ENCODE results near the gene GPR153.
"Not testable (repeated sequence)": the region's sequence is repeated elsewhere in the genome, so short reads cannot be mapped to it uniquely, and the experiment has no call there.

The GPR153 gene

DNA sequence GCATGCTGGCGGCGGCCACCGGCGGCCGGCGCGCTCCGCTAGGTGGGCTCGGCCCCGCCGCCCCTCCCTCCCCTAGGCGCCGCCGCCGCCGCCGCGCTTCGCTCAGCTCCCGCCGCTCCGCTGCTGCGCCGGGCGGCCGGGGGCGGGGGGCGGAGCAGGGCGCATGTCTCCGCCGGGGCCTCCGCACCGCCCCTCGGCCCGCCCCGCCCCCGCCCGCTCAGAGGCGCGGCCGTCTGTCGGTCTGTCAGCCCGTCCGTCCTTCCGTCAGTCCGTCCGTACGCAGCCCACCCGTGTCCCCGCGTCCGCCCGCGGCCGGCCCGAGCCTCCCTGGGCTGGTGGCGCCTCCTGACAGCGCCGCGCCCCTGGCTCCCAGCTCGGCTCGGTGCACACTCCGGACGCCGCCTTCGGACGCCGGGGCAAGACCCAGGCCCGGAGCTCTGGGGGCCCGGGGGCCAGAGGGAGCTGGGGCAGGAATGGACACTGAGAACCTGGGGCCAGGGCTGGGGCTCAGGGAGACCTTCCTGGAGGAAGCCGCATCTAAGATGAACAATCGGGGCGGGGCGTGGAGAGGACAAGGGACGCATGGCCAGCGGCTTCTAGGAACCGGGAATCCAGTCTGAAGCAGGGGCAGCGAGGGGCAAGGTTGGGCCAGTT lies at the start of gene GPR153:
Gene GPR153 (minus strand): TSS at position 138 of the 654 bp plus-strand sequence. CDS start 6,193 bp downstream, outside the sequence.
- DNase-seq = no peak

DNA sequence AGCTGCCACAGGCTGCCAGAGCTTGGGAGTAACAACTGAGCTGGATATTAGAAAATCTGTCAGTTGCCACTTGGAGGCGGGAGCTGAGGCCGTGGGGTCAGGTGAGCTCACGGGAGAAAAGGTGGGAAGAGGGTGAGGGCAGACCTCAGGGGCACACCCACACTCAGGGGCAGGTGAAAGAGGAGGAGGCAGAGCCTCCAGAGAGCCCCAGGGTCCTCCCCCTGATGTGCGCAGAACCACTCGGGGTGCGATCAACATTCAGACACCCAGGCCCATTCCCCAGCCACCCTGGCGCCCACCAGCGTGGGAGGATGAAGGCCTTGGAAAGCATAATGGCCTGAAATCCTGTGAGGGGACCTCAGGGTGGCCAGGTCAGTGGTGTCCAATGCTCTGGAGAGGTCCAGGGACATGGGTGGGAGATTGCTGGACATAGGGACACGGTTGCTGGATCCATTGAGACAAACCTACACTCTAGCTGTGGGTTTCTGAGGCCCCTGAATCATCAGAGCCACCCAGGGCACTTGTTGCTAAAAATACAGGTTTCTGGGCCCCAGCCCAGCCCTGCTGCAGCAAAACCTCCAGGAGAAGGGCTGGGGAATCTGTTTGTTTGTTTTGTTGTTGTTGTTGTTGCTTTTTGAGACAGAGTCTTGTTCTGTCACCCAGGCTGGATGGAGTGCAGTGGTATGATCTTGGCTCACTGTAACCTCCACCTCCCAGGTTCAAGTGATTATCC lies 49.4 kb upstream of the GPR153 start:
- DNase-seq = no peak

DNA sequence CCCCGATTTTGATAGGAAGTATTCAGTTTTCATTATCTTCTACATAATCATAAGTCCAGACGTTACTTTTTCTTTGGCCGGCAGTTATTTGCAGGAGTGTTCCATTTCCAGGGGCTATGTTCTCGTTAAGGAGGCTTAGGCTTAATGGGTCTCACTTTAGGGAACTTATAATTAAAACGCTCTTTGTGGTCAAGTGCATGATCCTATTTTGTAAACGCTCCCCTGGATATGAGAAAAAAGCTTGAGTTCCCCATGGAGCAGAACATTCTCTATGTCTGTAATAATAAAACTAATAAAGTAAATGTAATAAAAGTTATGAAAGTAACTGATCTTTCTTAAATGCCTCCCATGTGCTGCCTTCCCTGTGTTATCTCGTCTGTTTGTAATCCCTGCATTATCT lies 48.7 kb upstream of the GPR153 start:
- DNase-seq = no peak

DNA sequence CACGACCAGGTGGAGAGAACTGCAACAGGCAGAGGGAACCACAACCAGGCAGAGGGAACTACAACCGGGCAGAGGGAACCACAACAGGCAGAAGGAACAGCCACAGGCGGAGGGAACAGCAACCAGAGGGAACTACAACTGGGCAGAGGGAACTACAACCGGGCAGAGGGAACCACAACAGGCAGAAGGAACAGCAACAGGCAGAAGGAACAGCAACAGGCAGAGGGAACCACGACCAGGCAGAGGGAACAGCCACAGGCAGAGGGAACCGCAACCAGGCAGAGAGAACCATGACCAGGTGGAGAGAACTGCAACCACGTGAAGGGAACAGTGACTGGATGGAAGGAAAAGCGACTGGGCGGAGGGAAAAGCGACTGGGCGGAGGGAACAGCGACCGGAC lies 47.6 kb upstream of the GPR153 start:
- DNase-seq = no peak

DNA sequence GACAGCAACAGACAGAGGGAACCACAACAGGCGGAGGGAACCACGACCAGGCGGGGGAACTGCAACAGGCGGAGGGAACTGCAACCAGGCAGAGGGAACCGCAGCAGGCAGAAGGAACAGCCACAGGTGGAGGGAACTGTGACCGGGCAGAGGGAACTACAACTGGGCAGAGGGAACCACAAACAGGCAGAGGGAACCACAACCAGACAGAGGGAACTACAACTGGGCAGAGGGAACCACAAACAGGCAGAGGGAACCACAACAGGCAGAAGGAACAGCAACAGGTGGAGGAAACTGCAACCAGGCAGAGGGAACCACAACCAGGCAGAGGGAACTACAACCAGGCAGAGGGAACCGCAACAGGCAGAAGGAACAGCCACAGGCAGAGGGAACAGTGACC lies 46.8 kb upstream of the GPR153 start:
- not testable (repeated sequence) for DNase-seq

DNA sequence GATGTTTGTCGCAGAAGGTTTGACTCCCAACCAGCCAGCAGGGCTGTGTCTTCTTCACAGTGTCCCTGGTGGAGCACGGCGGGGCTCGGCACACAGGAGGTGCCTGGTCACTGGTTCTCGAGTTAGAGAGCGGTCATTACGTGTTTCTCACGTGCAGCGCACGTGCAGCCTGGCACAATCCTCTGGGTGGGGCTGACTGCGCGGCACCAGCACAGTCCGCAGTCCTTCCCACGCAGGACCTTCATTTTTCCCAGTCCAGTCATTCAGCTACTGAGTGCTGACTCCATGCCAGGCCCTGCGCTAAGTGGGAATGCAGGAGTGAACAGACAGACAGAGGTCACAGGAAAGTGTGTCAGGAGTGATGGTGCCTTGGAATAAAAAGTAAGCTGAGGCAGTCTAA lies 46.2 kb upstream of the GPR153 start:
- DNase-seq = no peak

DNA sequence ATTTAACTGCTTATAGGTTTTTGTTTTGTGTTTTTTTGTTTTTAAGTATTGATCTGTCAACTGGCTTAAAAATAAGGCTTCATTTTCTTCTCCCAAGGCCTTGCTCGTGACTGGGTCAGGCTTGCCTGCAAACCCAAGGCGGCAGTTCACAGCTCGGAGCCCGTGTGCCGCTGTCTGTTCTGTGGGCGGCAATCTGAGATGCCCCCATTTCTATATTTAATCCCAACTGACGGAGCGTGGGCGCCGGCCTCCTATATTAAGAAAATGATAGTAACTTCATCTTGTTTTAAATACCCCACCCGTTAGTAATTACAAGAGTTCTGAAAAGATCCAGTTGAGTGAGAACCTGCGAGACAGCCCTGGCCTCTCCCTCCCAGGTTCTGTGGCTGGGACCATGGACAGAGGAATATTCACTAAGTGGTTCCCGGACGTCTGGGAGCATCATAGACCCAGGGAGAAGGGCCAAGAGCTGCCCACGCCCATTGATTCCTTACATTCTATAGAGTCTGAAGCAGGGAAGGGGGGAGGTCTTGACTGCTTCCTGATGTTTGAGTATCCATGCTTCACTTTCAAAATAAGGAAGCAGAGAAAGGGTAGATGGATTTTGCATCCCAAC lies 42.6 kb upstream of the GPR153 start:
- no peak for DNase-seq

DNA sequence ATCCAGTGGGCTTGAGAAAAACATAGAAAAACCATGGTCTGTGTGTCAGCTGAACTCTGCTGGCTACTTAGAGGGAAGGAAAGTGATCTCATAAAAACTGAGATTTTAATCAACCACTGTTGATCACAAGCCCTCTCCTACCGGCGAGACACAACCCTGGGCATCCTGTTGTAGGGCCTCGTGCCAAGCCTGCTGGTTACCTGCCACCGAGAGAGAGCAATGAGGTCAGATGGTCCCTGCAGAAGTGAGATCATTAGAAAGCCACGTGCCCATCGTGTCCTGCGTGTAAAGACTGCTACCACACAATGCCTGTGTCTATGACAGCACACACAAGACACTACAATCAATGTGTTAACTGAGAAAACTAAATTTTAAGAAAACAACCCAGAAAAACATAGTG lies 41.7 kb upstream of the GPR153 start:
- DNase-seq = no peak

DNA sequence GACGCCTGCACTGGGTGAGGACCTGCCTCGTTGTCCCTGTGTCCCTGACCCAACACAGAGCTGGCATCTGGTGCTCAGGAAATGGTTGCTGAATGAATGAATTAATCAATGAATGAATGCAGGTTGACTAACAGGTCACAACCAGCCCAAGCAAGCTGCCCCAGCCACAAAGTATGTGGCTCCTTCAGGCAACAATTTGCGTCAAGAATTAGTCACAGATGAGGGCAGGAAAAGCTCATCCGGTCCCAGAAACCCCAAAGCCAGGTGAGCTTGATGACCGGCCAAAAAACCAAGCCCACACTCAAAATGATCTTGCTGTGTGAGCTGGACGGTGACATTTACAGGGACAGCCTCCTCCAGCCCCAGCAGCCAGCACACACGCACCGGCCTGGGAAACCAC lies 40.6 kb upstream of the GPR153 start:
- DNase-seq = no peak

DNA sequence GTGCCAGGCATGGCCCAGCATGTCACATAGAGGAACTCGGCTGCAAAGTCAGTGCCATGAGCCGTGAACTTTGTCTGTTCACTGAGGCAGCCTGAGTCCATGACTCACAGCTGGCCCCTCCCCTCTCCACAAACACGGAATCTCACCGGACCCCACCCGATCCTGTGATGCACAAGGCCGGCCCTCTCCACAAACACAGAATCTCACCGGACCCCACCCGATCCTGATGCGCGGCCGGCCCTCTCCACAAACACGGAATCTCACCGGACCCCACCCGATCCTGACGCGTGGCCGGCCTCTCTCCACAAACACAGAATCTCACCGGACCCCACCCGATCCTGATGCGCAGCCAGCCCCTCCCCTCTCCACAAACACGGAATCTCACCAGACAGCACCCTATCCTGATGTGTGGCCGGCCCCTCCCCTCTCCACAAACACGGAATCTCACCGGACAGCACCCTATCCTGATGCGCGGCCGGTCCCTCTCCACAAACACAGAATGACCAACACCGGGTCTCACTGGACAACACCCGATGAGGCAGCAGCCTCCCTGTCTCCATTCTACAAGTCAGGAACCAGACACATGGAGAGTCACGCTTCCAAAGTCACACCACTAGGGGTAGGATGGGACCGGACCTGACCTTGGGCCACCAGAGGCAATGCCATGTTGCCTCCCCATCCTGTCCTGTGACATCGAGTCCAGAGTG lies 39.6 kb upstream of the GPR153 start:
- DNase-seq = no peak

DNA sequence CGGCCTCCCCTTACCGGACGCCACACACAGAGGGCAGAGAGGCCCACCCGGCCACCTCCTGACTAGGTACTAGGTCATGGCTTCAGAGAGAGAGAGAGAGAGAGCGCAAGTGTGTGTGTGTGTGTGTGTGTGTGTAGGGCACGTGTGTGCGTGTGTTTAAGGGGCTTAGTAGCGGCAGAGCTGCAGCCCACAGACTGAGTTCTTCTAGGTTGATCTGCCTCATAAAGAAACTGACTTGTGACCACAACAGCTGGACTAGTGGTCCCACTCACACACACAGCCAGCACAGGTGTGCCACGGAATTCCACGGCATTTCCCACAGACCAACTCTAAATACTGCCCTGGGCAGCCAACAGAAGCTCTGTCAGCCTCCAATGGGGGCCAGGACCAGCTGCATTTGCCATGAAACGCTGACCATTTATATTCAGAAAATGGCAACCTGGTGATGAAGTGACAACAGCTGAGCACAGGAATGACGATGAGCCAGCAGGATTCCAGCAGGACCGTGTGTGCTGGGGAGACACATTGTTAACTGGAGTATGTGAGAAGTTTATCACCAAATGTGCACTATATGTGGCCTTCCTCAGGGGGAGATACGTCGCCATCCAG lies 38.8 kb upstream of the GPR153 start:
- no peak for DNase-seq

DNA sequence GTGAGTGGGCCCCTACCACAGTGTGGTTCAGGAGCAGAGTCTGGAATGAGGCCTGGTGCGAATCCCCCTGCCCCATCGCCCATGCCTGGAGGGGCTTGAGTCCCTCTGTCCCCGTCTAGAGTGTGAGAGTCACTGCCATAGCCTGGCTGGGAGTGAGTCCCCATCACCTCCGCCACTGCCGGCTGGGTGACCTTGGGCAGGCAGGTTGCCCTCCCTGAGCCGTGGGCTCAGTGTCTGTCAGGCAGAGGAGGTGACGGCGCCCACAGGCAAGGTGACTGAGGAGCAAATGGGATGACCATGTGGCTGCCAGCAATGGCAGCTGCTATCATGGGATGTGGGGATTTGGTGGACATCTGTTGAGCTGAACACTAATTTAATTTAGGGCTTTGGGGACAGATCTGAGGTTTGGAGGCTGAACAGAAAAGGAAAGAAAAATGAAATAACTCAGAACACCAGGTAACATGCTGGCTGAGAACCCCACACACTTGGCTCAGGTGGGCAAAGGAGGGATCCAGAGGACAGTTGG lies 38.1 kb upstream of the GPR153 start:
- DNase-seq = no peak

DNA sequence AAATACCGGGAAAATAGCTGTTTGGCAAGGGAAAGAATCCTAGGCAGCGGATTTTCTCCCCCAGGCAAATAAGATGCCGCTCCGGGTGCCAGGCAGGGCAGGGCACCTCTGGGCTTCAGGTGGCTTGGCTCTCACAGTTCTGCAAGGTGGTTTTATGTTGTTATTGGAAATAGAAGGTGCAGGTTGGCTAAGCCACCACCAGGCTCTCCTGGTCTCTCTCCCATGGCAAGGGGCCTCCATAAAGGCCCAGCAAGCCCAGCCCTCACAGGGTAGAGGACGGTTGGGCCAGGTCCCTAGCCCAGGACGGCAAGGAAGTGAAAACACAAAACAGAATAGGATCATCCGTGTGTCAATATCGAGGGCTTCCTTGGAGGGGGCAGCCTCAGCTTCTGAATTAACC lies 37.6 kb upstream of the GPR153 start:
- DNase-seq = no peak

DNA sequence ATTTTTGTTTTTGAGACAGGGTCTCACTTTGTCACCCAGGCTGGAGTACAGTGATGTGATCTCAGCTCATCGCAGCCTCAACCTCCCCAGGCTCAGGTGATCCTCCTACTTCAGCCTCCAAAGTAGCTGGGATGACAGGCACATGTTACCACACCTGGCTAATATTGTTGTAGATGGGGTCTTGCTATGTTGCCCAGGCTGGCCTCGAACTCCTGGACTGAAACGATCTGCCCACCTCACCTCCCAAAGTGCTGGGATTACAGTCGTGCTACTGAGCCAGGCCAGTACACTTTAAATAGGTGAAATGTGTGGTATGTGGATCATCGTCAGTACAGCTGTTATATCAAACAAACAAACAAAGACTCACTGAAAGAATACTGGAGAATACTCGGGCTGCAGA lies 35.0 kb upstream of the GPR153 start:
- no peak for DNase-seq

DNA sequence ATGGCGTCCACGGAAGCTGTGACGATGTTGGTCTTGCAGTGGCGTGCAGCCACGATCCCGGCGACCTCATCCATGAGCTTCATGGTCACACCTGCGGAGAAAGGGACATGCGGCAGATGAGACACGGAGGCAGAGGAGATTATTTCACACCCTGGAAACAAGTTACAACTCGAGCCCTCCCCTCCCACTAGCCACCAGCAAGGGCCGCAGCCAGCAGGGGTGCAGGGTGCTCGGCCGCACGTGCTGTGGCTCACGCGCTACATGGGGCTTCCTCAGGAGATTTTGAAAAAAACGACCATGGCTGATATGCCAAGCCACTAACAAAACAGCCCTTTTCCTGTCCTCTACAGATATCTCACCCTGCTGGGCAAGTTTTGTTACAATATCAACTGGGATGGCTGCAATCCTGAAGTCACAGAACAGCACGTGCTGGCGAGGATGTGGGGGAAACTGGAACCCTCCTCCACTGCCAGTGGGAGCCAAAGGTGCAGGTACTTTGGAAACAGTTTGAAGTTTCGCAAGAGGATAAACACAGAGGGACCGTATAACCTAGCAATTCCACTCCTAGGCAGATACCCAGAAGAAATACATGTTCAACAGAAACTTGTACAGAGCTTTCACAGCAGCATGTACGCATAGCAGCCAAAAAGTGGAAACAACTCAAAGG lies 34.1 kb upstream of the GPR153 start:
- no peak for DNase-seq

DNA sequence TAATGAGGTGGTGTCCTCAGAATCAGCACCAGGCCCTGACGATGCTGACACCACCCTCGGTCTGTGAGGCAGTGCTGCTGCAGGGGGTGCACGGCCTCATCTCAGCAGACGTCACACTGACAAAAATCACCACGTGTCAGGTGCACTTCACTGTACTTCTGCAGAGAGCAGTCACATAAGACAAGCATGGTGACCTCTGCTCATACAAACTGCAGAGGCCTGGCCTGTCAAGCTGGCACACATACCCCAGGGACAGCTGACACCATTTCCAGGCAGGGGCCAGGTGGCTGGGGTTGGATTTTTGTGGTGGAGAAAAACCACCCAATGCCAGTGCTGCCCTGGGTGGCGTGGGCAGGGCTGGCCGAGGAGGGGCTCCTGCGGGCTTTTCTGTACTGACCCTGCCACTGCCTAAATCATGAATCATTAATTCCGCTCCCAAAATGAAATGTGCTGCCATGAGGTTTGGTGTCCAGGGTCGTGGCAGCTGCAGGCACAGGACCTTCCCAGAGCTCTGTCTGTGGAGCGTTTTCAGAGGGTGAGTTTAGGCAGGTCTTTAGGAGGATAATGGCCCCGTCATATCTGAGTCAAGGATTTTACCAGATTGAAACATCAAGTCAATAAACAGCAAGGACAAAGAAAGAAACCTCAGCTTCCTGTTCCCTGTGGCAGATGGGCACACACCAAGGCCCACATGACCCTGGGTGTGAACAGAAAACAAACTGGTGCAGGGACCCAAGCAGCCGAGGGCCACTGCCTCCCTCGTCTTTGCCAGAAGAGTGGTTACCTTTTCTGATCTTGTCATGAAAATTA lies 33.4 kb upstream of the GPR153 start:
- DNase-seq = no peak

DNA sequence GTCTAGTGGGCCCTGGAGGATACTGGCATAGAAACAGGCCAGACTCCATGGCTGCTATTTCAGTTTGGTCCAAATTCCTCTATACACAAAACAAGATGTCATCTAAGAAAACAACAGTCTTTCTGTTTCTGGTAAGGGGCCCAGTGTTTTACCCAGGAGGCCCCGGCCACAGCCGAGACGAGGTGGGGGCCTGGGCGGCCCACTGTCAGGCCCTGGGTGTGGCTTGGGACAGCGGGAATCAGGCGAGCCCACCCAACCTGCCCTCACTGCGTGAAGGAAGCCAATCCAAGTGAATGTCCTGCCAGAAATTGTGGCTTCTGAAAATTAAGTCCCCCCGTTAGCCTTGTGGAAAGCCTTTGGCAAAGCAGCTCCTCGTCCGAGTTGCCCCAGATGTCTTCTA lies 31.2 kb upstream of the GPR153 start:
- DNase-seq = no peak

DNA sequence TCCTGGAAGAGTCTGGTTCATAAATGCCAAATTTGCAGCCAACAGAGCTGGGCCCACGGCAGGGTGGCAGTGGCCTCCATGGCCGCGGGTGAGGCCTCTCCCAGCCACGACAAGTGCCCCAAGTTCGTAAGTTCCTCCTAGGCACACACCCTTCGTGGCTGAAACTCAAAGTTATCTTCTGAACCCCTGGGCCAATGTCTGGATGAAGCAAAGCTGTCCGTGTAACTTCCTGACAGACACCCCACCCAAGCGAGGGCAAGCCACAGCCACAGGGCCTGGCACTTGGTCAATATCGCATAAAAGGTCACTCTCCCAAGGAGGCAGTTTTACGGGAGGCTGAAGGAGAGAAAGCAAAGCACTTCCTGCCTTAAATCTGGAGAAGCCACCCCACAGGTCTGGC lies 27.8 kb upstream of the GPR153 start:
- no peak for DNase-seq

DNA sequence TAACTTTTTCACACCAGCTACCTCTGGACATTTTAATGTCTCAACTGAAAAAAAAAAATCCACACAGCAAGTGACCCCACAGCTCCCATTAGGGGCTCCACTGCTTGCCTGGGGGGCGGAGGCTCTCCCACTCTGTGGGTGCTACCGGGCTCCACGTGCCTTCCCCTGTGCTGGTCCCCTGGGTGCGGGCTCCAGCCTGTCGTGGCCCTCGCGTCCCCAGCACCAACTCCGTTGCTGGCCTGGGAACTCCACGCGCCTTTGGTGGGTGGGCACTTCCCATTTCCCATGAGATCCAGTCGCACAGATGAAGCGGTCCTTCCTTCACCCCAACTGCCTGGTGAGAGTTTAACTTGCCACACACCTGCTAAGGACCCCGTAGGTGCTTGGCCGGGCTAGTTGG lies 27.1 kb upstream of the GPR153 start:
- DNase-seq = no peak

DNA sequence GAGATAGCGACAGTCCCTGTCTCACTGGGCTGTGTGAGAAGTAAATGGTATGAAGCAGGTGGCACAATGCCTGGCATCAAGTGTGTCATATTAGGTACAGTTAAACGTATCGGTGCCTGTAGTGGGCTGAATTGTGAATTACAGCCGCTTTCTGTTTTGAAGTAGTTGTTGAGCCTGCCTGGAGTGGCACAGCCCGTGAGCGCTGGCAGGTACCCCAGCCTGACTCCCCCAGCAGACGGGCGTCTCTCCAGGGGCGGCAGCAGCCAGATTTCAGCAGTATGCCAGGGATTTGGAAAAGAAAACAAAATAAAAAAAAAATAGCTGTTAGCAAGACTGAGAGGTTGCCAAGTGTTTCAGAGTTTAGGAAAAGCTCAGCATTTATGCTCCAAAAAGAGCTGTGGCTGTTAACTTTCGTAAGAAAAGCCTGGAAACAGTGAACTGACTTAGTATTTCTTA lies 26.6 kb upstream of the GPR153 start:
- DNase-seq = no peak

DNA sequence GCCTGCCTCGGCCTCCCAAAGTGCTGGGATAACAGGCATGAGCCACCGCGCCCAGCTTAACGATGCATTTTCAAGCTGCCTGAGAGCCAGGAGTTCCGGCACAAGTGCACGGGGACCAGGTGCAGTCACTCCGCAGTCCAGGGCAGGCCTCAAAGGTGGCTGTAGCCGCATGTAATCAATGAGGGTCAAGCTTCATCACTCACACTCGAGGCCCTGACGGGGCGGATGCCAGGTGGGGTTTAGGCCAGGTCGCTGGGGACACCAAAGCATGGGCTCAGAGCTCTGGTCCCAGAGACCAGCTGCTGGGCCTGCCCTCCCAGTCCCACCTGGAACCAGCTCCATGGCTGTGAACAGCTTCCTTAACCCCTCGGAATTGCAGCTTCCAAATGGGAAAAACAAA lies 26.1 kb upstream of the GPR153 start:
- no peak for DNase-seq

DNA sequence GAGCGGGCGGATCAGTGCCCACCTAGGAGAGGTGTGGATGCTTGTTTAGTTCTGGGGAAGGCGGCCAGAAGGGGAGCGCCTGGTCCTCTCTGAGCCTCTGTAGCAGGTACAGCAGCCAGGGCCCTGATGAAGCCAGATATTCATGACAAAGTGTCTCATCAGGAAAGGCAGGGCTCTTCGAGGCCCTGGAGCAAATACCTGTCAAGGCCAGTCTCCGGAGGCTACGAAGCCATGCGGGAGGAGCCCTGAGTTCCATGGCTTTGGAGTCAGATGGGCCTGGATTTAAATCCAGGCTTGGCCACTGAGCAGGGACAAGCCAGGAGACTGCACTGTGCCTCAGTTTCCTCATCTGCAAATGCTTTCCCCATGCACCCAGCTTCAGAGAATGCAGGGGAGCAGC lies 25.4 kb upstream of the GPR153 start:
- no peak for DNase-seq
